IPS-18c (cell line): ENCODE data around the gene PCYT1B.
"Not testable (repeated sequence)": the region's sequence is repeated elsewhere in the genome, so short reads cannot be mapped to it uniquely, and the experiment has no call there.

ENCODE experiments used
- H3K4me3 ChIP-seq: 2 replicates; pipeline ENCODE4 v1.7.0; 2013; ENCODE audit warnings: low read depth, mild to moderate bottlenecking, low read length, moderate library complexity; ENCODE audit not compliant: insufficient read depth
- H3K9me3 ChIP-seq: one replicate; pipeline ENCODE4 v1.6.1; 2013; ENCODE audit warnings: mild to moderate bottlenecking, low read length, moderate library complexity; ENCODE audit not compliant: control insufficient read depth, insufficient read depth

PCYT1B gene

DNA sequence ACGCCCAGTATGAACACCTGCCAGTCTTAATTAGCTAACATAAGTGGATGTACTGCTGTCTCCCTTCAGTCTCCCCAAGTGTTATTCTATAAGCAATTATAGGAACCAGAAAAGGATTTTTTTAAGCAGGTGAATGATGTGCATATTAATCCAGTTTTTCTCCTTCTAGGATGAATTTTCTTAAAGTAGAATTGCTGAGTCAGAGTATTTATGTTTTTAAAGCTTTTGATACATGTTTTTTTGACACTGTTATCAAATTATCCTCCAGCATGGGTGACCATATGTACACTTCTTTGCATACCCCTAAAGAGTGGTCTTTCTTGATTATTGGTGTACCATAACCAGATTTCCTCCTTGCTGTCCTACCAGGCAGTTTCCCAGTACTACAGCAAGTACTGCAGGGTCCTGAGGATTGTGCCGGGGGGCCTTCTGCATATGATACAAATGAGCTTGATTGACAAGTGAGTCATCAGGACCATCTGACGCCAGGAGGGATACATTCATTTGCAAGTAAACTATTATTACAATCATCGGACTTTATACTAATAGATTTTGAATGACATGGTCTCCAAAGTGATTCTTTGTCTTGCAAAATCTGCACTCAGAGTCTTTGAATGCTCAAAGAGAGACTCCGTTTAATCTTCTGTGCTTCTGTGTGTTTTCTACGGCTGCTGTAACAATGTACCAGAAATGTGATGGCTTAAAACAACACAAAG lies 10.7 kb upstream of the PCYT1B start:
- no peaks in the 10 kb centered on the region for H3K9me3 ChIP-seq
- H3K4me3 ChIP-seq: no peak overlapping the region

- H3K9me3 ChIP-seq, H3K4me3 ChIP-seq: not testable (repeated sequence)
Observed at GRCh38 chrX:24655679-24656078, 8.5 kb upstream of the PCYT1B start.

GRCh38 chrX:24651783-24652182 lies 4.6 kb upstream of the PCYT1B start:
- no peaks in the 10 kb centered on the region for H3K9me3 ChIP-seq
- no peak overlapping the region for H3K4me3 ChIP-seq

DNA sequence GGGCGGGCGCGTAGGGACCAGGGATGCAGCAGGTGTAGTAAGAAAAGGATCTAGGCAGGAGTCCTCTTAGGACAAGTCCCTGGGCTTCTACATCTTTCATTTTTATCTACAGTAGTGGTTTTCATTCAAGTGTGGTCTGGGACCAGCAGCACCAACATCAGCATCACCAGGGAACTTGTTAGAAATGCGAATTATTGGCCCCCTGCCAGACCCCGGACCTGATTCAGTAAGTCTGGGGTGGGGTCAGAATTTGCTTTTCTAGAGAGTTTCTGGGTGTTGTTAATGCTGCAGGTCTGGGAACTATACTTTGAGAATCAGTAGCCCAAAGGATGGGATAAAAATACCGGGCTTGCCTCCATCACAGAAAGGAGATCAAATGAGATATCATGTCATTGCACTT lies 1.3 kb upstream of the PCYT1B start:
- no peaks in the 10 kb centered on the region for H3K9me3 ChIP-seq
- no peak overlapping the region for H3K4me3 ChIP-seq

DNA sequence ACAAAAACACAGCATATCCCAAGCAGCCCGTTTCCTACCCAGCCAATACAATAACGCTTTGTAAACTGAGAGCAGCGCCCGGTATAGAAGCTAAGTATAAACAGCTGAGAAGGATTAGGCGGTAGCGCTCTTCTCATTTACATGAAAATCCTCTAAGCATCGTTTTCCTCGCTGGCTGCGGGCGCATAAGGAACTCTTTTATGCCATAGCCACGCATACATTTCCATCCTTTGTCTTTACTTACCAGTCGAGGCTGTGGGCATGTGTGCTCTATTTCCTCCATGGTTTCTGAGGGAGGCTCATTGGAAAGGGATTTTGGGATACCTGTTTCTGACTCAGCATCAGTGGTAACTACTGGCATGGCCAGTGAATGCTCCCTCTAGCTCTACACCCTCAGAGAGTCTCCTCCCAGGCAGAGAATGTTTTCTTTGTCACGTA lies 383 bp downstream of the PCYT1B start:
- H3K9me3 ChIP-seq: no peaks in the 10 kb centered on the region
- H3K4me3 ChIP-seq: peak overlapping the region; percentile 38

DNA sequence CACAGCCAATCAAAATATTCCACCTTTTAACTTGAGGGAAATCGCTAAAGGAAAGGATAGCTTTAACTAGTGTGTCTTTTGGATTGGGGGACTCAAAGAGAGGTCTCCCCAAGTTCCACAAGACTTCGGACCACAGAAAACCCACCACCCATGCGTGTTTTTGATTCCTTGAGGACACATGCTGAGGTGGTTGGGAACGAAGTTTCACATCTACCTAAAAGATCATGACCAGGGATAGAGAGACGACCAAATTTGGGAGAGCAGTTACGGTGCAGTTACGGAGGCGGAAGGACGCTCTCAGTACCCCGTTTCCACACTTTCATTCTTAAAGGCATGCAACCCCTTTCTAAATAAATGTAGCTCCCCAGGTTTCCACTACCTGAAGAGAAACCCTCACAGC lies 1.1 kb downstream of the PCYT1B start:
- no peaks in the 10 kb centered on the region for H3K9me3 ChIP-seq
- peak overlapping the region; percentile 38 for H3K4me3 ChIP-seq

GRCh38 chrX:24643116-24643515 lies 4.0 kb downstream of the PCYT1B start:
- no peak overlapping the region for H3K4me3 ChIP-seq
- no peaks in the 10 kb centered on the region for H3K9me3 ChIP-seq

- Histone ChIP-seq H3K9me3 (no peaks in the 10 kb centered on the region), H3K4me3 (no peak overlapping the region)
Observed at GRCh38 chrX:24629701-24630100, 17.4 kb downstream of the PCYT1B start.

DNA sequence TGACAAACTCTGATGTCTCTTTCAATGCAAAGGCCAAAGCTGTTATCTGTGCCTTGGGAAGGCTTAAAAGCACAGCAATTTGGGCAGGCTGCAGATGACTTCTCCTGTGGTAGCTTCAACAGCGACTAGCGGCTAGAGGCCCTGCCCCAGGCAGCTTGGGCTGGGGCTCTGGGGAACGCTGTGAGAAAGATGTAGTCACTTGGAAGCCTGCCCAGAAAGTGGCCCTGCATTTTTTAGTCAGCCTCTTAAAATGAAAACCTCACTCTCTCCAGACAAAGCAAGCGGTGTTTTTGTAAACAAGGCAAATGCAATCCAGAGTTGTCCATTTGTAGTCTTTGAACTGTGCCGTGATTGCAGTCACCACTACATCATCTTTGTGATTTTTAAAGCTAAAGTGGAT lies 27.5 kb downstream of the PCYT1B start:
- no peak overlapping the region for H3K4me3 ChIP-seq
- H3K9me3 ChIP-seq: no peaks in the 10 kb centered on the region

GRCh38 chrX:24610516-24610915 lies 36.6 kb downstream of the PCYT1B start:
- no peak overlapping the region for H3K4me3 ChIP-seq
- no peaks in the 10 kb centered on the region for H3K9me3 ChIP-seq

DNA sequence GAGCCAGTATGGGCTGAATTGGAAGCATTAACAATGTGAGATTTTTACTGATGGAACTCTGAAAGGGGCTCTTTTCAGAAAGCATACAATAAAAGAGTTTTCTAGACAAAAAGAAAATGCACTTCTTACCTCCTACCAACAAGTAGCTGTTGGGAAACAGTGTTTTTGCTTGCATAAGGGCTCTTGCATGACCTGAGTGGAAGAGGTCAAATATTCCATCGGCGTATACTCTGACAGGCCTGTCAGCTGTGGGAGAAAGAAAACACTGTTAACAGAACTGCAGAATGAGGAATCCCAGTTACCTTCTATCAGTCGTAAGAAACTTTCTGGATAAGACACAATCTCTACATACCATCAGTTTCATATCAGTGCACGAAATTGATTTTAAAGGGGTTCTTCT lies 39.5 kb downstream of the PCYT1B start:
- no peak overlapping the region for H3K4me3 ChIP-seq
- H3K9me3 ChIP-seq: no peaks in the 10 kb centered on the region

DNA sequence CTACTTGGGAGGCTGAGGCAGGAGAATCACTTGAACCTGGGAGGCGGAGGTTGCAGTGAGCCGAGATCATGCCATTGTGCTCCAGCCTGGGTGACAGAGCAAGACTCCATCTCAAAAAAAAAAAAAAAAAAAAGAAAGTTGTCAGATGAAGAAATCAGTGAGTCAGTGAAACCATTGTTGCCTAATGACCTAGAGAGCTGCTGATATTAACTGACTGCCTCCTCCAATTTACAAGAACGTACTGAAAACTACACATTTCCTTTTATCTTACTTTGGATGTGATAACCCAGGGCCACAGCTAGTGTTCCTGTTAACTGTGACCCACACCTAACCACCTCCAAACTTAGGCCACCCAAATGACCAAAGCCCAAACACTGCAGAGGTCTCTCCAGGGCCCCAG lies 41.2 kb downstream of the PCYT1B start:
- not testable (repeated sequence) for H3K4me3 ChIP-seq, H3K9me3 ChIP-seq

DNA sequence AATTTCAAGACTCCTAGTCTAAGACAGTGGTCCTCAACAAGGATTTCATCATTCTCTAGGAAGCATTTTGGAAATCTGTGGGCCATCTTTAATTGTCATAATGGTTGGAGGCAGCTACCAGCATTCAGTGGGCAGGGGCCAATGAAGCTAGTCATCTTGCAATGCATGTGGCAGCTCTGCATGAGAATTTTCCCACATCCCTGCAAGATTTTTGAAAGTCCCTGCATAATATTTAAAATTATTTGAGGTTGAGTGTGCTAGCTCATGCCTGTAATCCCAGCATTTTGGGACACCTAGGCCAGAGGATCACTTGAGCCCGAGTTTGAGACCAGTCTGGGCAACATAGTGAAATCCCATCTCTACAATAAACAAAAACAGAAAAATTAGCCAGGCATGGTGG lies 44.0 kb downstream of the PCYT1B start:
- Histone ChIP-seq H3K4me3 (no peak overlapping the region), H3K9me3 (no peaks in the 10 kb centered on the region)

DNA sequence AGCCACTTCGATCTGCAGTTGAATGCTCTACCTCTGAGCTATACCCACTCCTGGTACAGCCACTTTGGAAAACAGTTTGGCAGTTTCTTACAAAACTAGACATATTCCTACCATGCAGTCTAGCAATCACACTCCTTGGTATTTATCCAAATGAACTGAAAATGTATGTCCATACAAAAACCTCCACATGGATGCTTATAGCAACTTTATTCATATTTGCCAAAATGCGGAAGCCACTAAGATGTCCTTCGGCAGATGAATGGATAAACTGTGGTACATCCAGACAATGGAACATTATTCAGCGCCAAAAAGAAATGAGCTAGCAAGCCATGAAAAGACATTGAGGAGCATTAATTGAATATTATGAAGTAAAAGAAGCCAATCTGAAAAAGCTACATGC lies 45.3 kb downstream of the PCYT1B start:
- H3K9me3 ChIP-seq: no peaks in the 10 kb centered on the region
- no peak overlapping the region for H3K4me3 ChIP-seq

- no peak overlapping the region for H3K4me3 ChIP-seq
Observed at GRCh38 chrX:24594501-24594900, 52.6 kb downstream of the PCYT1B start.

GRCh38 chrX:24590111-24590510 lies 57.0 kb downstream of the PCYT1B start:
- Histone ChIP-seq H3K4me3 (no peak overlapping the region), H3K9me3 (peaks cover 3% of the 10 kb centered on the region)

More at GRCh38 chrX:24594501-24594900, 52.6 kb downstream of the PCYT1B start:
- H3K9me3 ChIP-seq: no peaks in the 10 kb centered on the region

- no peak overlapping the region for H3K4me3 ChIP-seq
- H3K9me3 ChIP-seq: no peaks in the 10 kb centered on the region
Observed at GRCh38 chrX:24577091-24577490, 70.1 kb downstream of the PCYT1B start.

- Histone ChIP-seq H3K4me3 (no peak overlapping the region), H3K9me3 (no peaks in the 10 kb centered on the region)
Observed at GRCh38 chrX:24575496-24575895, 71.7 kb downstream of the PCYT1B start.

DNA sequence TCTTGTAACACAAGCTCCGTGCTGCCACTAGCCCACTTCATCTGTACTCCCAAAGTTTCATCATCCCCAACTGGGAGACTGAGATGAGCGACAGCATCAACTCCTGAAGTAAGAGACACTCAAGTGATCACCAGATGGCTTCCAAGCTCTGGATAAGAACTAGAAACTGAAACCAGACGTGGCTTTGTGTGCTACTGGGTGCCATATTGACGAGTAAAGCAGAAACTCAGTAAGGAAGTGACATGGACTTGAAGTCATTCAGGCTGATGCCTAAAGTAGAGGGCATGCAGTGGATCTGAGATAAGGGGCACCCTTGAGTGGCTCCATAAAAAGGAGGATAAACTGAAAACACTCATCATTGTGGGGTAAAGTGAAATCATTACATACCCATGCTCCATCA lies 72.4 kb downstream of the PCYT1B start:
- Histone ChIP-seq H3K4me3 (no peak overlapping the region), H3K9me3 (no peaks in the 10 kb centered on the region)
